Stimulated activated CD4-positive, alpha-beta T cell treated with anti-CD3 and anti-CD28 coated beads, Interleukin-15, amount 100 ng/mL, for 48 hours (primary cell): ENCODE measurements around the gene ZNF280B.
"Not testable (repeated sequence)": the region's sequence is repeated elsewhere in the genome, so short reads cannot be mapped to it uniquely, and the experiment has no call there.

Experiments
- DNase-seq, 2 donors: peaks; one replicate each; pipeline ENCODE4 v3.0.0-alpha.2; 2020; ENCODE audit warnings: low read depth in 2 of 2

The ZNF280B gene

GRCh38 chr22:22464541-22465054, 43.9 kb downstream of the ZNF280B start:
- DNase-seq = no peak

GRCh38 chr22:22463855-22464540, 44.5 kb downstream of the ZNF280B start:
- DNase-seq = peak; percentile 14 to 37

DNA sequence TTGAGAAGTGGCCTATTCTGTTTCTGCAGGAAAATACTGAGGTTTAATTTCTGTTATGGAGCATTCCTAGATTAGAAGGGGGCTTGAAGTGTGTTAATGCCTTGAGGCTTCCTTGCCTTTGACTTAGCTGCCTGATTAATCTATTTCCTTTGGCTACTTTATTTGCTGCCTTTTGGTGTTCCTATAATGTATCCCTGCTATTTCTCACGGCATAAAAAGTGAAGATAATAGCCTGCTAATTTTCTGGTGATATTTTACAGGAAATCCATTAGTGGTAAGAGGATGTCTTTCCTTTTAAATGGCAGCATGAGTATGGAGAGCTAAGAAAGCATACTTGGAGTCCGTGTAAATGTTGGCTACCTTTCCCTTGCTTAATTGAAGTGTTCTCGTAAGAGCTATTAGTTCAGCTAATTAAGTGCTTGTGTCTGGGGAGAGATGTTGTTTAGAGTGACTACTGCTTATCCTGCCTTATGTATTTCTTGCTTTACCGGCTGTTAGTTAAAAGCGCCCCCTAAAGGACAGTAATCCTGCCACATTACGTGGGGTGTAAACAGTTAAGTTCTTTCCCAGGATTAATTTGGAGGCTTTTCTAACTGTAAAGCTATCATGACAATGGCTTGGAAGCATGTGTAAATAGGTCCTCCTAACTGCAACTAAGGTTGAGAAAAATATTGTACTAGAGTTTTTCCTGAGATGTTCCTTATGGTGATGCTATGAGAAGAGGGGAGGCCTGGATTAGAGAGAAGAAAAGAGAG, 45.6 kb downstream of the ZNF280B start:
- no peak for DNase-seq

DNA sequence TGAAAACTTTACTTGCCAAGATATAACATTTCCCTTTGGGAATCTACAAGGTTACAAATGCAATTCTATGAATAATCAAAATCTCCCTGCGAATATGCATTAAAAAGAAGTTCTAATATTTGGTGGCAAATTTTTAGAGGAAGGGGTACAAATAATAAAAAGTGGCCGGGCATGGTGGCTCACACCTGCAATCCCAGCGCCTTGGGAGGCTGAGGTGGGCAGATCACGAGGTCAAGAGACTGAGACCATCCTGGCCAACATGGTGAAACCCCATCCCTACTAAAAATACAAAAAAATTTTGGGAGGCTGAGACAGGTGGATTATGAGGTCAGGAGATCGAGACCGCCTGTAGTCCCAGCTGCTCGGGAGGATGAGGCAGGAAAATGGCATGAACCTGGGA, 47.0 kb downstream of the ZNF280B start:
- no peak for DNase-seq

- DNase-seq = no peak
Measured at GRCh38 chr22:22461111-22461510, 47.4 kb downstream of the ZNF280B start.

DNA sequence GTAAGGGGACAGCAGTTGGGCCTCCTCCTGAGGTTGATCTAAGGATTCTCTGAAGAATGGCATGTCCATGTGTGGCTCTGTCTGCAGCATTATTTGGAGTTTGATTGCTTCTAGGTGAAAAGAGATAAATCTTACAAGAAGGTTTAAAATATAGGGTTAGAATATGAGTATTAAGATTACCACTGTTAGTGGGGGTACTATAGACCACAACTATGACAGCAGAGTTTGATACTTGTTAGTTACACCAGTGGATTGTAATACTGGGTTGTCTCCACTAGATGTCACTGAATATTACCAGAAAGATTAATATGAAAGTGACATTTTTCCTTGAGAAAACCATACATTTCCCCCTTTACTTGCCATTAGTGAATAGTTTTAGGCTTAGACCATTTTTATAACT, 47.9 kb downstream of the ZNF280B start:
- DNase-seq = no peak

DNA sequence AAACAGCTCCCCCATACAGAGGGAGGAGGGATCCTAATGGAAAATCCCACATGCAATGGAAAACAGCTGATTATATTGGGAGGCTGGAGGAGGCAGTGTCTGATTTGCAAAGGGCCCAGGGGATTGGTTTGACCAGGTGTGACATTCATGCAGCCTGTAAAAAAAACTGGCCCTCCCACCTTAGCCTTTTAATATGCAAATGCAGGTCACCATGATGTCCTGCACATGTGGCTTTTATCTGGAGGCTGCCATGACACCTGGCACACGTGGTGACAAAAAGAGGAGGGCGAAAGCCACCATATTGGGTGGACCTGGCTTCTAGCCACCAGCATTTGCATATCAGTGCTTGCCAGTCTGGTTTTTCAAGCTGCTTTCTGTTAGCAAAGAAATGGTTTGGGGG, 48.5 kb downstream of the ZNF280B start:
- no peak for DNase-seq

DNA sequence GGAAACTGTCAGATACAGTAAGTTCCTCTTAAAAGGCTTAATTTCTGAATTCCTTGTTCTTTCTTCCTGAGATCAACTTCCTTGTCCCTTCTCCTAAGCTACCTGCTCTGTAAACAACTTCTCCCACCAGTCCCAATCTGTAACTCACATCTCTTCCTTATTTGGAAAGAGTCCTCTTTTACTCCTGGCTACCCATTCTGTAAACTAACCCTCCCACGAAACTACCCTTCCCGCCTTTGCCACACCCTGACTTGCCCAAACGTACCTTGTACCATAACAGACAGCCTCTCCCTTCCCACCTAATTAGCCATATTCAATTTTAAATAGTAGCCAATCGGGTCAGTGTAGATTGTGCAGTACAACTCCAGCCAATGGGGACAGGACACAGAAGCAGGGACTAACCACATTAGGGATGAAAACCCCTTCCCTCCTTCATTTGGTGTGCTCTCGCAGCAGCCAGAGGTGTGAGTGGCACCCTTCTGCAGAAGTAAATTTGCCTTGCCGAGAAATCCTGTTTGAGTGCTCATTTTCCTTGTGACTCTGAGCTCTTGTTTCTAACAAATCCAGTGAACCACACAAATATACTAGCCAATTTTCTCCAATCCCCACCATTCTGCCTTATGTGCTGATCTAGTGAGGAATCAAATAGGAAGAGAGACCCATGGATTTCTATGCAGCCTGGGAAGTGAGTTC, 49.5 kb downstream of the ZNF280B start:
- DNase-seq = no peak

DNA sequence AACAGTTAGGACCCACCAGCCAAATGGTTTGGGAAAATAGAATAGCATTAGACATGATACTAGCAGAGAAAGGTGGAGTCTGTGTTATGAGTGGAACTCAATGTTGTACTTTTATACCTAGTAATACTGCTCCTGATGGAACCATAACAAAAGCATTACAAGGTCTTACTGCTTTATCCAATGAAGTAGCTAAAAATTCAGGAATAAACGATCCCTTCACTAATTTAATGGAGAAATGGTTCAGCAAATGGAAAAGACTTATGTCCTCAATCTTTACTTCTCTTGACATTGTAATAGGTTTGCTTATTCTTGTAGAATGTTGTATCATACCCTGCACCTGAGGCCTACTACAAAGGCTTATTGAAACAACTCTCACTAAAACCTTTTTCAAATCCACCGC, 50.2 kb downstream of the ZNF280B start:
- no peak for DNase-seq

DNA sequence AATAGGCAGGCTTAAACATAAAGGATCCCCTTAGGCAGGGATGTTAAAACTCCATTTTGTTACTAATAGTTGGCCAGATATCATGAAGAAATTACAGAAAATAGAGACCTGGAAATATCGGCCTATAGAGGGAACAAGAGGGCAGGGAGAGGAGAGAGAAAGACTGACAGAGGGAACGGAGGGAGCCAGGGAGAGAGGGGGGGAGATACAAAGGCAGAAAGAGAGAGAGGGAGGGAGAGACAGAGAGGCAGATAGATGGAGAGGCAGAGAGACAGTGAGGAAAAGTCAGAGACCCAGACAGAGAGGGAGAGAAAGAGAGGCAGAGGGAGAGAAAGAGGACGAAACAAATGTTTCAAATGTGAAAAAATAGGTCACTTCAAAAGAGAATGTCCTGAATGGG, 53.5 kb downstream of the ZNF280B start:
- DNase-seq = no peak

DNA sequence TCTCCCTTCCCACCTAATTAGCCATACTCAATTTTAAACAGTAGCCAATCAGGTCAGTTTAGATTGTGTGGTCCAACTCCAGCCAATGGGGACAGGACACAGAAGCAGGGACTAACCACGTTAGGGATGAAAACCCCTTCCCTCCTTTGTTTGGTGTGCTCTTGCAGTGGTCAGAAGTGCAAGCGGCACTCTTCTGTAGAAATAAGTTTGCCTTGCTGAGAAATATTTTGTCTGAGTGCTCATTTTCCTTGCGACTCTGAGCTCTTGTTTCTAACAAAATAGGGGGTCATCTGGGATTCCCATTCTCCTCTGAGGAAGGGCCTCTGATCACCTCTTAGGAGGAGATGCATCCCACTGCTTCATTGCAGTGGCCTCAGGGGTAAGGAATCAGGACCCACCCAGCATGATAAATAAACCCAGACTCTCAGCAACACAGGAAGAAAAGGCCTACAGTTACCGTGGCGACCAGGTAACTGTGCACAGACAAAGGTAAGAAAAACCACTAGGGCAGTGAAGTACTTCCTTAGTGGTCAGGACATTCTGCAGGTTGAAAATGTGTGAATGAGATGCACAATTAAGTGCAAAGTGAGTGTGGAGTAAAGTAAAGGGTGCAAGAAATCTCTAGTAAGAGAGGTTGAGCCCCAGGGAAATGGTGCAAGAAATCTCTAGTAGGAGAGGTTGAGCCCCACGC, 55.4 kb downstream of the ZNF280B start:
- DNase-seq = no peak

GRCh38 chr22:22452211-22452610, 56.3 kb downstream of the ZNF280B start:
- no peak for DNase-seq

DNA sequence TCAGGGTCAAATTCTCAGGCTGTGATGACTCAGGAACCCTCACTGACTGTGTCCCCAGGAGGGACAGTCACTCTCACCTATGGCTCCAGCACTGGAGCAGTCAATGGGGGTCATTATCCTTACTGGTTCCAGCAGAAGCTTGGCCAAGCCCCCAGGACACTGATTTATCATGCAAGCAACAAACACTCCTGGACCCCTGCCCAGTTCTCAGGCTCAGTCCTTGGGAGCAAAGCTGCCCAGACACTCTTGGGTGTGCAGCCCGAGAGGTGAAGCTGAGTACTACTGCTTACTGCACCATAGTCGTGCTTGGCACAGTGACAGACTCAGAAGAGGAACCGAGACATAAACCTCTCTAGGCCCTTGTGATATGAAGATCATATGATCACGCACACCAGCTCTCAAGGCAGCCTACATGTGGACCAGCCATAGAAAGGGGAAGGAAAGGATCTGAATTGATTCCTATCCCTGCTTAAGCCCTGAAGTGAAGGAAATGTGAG, 58.2 kb downstream of the ZNF280B start:
- DNase-seq = no peak

GRCh38 chr22:22449819-22450218, 58.7 kb downstream of the ZNF280B start:
- no peak for DNase-seq

DNA sequence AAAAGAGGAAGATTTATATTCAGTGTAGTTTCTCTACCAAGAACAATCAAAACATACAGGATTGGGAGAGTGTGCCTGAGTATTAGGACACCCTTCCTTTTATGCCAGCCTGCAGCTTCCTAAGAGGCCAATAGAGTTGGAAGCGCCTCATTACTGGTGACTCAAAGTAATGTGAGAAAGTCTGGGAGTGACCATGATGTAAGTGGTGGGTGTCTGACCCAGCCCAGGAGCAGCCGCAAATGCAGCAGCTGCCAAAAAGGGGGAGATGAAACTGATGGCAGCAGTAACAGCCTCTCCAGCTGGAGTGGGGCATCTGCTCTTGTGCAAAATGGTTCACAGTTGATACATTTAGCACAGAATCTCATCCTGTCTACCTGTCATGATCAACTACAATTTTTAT, 62.0 kb downstream of the ZNF280B start:
- no peak for DNase-seq

GRCh38 chr22:22444007-22444589, 64.4 kb downstream of the ZNF280B start:
- DNase-seq = not testable (repeated sequence)

GRCh38 chr22:22442928-22443709, 65.4 kb downstream of the ZNF280B start:
- no peak for DNase-seq

DNA sequence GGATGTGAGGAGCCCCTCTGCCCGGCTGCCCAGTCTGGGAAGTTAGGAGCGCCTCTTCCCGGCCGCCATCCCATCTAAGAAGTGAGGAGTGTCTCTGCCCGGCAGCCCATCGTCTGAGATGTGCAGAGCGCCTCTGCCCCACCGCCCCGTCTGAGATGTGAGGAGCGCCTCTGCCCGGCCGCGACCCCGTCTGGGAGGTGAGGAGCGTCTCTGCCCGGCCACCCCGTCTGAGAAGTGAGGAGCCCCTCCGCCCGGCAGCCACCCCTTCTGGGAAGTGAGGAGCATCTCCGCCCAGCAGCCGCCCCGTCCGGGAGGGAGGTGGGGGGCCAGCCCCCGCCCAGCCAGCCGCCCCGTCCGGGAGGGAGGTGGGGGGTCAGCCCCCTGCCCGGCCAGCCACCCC, 66.9 kb downstream of the ZNF280B start:
- not testable (repeated sequence) for DNase-seq

DNA sequence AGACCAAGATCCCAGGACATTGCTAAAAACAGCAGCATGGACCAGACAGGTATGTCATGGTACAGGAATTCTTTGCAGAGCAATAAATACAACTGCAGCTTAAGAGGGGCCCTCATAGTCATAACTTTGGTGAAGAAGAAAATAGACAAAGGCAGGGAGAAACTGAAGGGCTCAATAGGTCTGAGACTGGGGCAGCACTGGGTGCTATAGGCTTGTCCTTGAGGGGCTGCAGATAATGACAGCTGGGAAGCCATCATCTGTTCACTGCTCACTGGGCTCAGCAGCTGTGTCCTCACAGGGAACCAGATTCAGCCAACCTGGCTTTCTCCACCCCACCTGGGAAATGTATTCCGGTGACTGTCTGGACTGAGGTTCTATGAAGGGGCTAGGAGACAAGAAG, 68.4 kb downstream of the ZNF280B start:
- no peak for DNase-seq
